Heart left ventricle (tissue), 16 donors: ENCODE measurements around the gene MYO5B. TPM values are rescaled to one million over a fixed set of nuclear protein-coding genes. Genes with fewer than 3 reads are reported as not detected.

Experiments used
- ATAC-seq, 4 donors: fragments of 200-7000 bp; cut with Tn5 transposase; one replicate each; pipeline ENCODE4 v1.9.1; 2020 to 2022; ENCODE audit warnings: moderate library complexity in 4 of 4, mild to moderate bottlenecking in 3 of 4, moderate number of reproducible peaks in 1 of 4
- DNase-seq, 5 donors: peaks; one replicate each; pipeline ENCODE4 v3.0.0-alpha.2; 2020
- H3K27ac ChIP-seq, 12 donors: fragments of 200-600 bp; sonication (generic) in 4 of 12; one replicate each; pipeline versions ENCODE4 v1.5.0 to v1.8.0; 2016 to 2022; ENCODE audit warnings: mild to moderate bottlenecking in 2 of 12
- H3K27me3 ChIP-seq, 9 donors: fragments of 200-600 bp; sonication (generic) in 2 of 9; one replicate each; pipeline versions ENCODE4 v1.5.1 to v1.8.0; 2016 to 2022; ENCODE audit warnings: mild to moderate bottlenecking in 3 of 9
- H3K36me3 ChIP-seq, 9 donors: fragments of 200-600 bp; sonication (generic) in 2 of 9; one replicate each; pipeline versions ENCODE4 v1.5.0 to v1.8.0; 2018 to 2022; ENCODE audit warnings: mild to moderate bottlenecking in 2 of 9
- H3K4me1 ChIP-seq, 12 donors: fragments of 200-600 bp; sonication (generic) in 4 of 12; one replicate each; pipeline versions ENCODE4 v1.5.0 to v1.8.0; 2016 to 2022; ENCODE audit warnings: mild to moderate bottlenecking in 3 of 12
- H3K4me3 ChIP-seq, 12 donors: fragments of 200-600 bp; sonication (generic) in 4 of 12; one replicate each; pipeline versions ENCODE4 v1.5.0 to v1.8.0; 2017 to 2022; ENCODE audit warnings: mild to moderate bottlenecking in 9 of 12, moderate library complexity in 4 of 12
- H3K9me3 ChIP-seq, 12 donors: fragments of 200-600 bp; sonication (generic) in 4 of 12; one replicate each; pipeline versions ENCODE4 v1.5.0 to v1.8.0; 2016 to 2022; ENCODE audit warnings: mild to moderate bottlenecking in 1 of 12
- CTCF ChIP-seq, 12 donors: fragments of 200-600 bp; sonication (generic) in 4 of 12; IDR thresholded peaks; one replicate each; pipeline versions ENCODE4 v1.5.0 to v1.8.0; 2018 to 2022; ENCODE audit warnings: antibody characterized with exemption in 12 of 12, mild to moderate bottlenecking in 5 of 12
- POLR2A ChIP-seq, 2 donors: fragments of 450-650 bp; IDR thresholded peaks; one replicate each; pipeline ENCODE4 v1.6.1; 2017; ENCODE audit warnings: antibody characterized with exemption in 2 of 2, mild to moderate bottlenecking in 2 of 2, moderate library complexity in 2 of 2
- WGBS, 4 donors: extraction: QIAGEN DNeasy Blood & Tissue Kit in 2 of 4; methylation state at CpG; one replicate each; pipeline versions ENCODE4 v1.1.5 to v1.1.7; 2013 to 2018; 5-methylcytosine and 5-hydroxymethylcytosine counted together
- intact Hi-C, 10 donors: fragments of 100-400 bp; cut with DNase I; formaldehyde crosslinking; loops; one replicate each; pipeline versions ENCODE4 v1.11.1 to v1.14.2; 2022
- polyA plus RNA-seq, 2 donors: library from polyadenylated mRNA; stranded (reverse); fragments of 200-250 nt; gene quantifications; one replicate each; pipeline ENCODE4 v1.2.3, GENCODE V29; 2013
- total RNA-seq, 9 donors: library from RNA; depleted of rRNA in 2 of 9; stranded (reverse); fragments of >200 nt in 2 of 9; fragmentation: NEBNext Ultra II Directional in 3 of 9; extraction: Animal tissue kit (Norgen Biotek cat#: 25700) in 3 of 9; gene quantifications; one replicate each; pipeline versions ENCODE4 v1.1.0 to v1.2.4, GENCODE V29; 2016 to 2023
- donor health status: ischemic (EF 13 %, LVEDD 7.1; RV severe dilation, severe dysfunction).
- donor health status: healthy with polysubstance abuse.
- donor health status: DM: no; HTN: yes; CAD: no.
- donor health status: DM: no; HTN: no; CAD: no.
- donor health status: ischemic (EF 25% LVEDD 6.9; RV normal size, moderate dysfunction).
- donor health status: ischemic (EF 25% LVEDD 5.7; RV mildly dilated, moderate dysfunction).
- donor health status: healthy.
- donor health status: DM: yes; HTN: yes; CAD: no.
- donor health status: ischemic (EF 35%, LVEDD 5.7; RV mildly dilated, moderate dysfunction).
- donor health status: nonischemic (EF 11% LVEDD 7.7; RV severe dilation, severe dysfunction).
- donor health status: DM: yes; HTN: yes; CAD: no.
- donor health status: PGD.
- donor health status: ischemic (EF 29% LVEDD 5.4; RV normal size, mild dysfunction).
- donor health status: nonischemic (EF 23%, LVEDD 6.1; RV moderate dilation, normal function).

The MYO5B gene
- total and polyA plus RNA-seq, 11 donors: 0.51 to 5.9 (median 1.4) TPM

GRCh38 chr18:50080316-50080715, 114.6 kb downstream of the MYO5B start:
- Histone ChIP-seq H3K4me3 (no peak overlapping the region), H3K9me3 (no peaks in the 10 kb centered on the region), H3K27me3 (peaks cover 0 to 8% (median 0%) of the 10 kb centered on the region in 9 donors), H3K36me3 (no peaks in the 10 kb centered on the region), H3K27ac (no peak overlapping the region), H3K4me1 (peaks cover 0 to 10% (median 0%) of the 10 kb centered on the region in 12 donors)
- ATAC-seq (no peak), DNase-seq (no peak)
- intact Hi-C loops: no loop called here
- WGBS, 4 donors: 63 to 70% (median 65%) methylated on average over 4 of the region's 4 CpGs
- TF ChIP-seq CTCF (IDR thresholded peaks at IDR 0.05) (no peak), POLR2A (IDR thresholded peaks at IDR 0.05) (no peak)

- WGBS, 4 donors: 41 to 56% (median 45%) methylated on average over 8 of the region's 8 CpGs
- H3K27ac ChIP-seq: no peak overlapping the region
- peak; percentile 66 to 84 (median 82) for DNase-seq
These were observed 115.2 kb downstream of the MYO5B start for GRCh38 chr18:50079571-50080295.

GRCh38 chr18:50076277-50076676, 118.7 kb downstream of the MYO5B start:
- peaks cover 0 to 8% (median 0%) of the 10 kb centered on the region in 9 donors for H3K27me3 ChIP-seq
- no peaks in the 10 kb centered on the region for H3K9me3 ChIP-seq
- H3K36me3 ChIP-seq: no peaks in the 10 kb centered on the region
- TF ChIP-seq CTCF (IDR thresholded peaks at IDR 0.05) (no peak), POLR2A (IDR thresholded peaks at IDR 0.05) (no peak)
- intact Hi-C loops: no loop called here
- H3K27ac ChIP-seq: no peak overlapping the region
- H3K4me3 ChIP-seq: no peak overlapping the region
- DNase-seq (no peak), ATAC-seq (no peak)
- peaks cover 0 to 10% (median 0%) of the 10 kb centered on the region in 12 donors for H3K4me1 ChIP-seq
- WGBS, 4 donors: 68 to 75% (median 70%) methylated on average over 6 of the region's 6 CpGs

More at GRCh38 chr18:50079571-50080295, 115.2 kb downstream of the MYO5B start:
- TF ChIP-seq POLR2A (IDR thresholded peaks at IDR 0.05) (no peak), CTCF (IDR thresholded peaks at IDR 0.05) (no peak)
- H3K4me1 ChIP-seq: peaks cover 0 to 10% (median 0%) of the 10 kb centered on the region in 12 donors
- H3K9me3 ChIP-seq: no peaks in the 10 kb centered on the region
- no peaks in the 10 kb centered on the region for H3K36me3 ChIP-seq
- peaks cover 0 to 8% (median 0%) of the 10 kb centered on the region in 9 donors for H3K27me3 ChIP-seq
- intact Hi-C loops: no loop called here
- no peak overlapping the region for H3K4me3 ChIP-seq
- peak; percentile 97 to 99 (median 98) for ATAC-seq

GRCh38 chr18:50075772-50076171, 119.2 kb downstream of the MYO5B start:
- Histone ChIP-seq H3K4me1 (peaks cover 0 to 10% (median 0%) of the 10 kb centered on the region in 12 donors), H3K27ac (no peak overlapping the region), H3K4me3 (no peak overlapping the region), H3K27me3 (peaks cover 0 to 8% (median 0%) of the 10 kb centered on the region in 9 donors), H3K36me3 (no peaks in the 10 kb centered on the region), H3K9me3 (no peaks in the 10 kb centered on the region)
- TF ChIP-seq CTCF (IDR thresholded peaks at IDR 0.05): no peak
- no peak for TF ChIP-seq POLR2A (IDR thresholded peaks at IDR 0.05)
- intact Hi-C loops: no loop called here
- ATAC-seq: no peak
- WGBS, 4 donors: 55 to 65% (median 57%) methylated on average over 4 of the region's 4 CpGs
- no peak for DNase-seq
